DOHH2 (cell line): ENCODE measurements around the gene PARP15.

Experiments
- H3F3A ChIP-seq: fragments of 200-600 bp; sonication (generic), shearing (Covaris generic); 2 replicates; pipeline ENCODE4 v1.6.0; 2016; ENCODE audit warnings: antibody characterized with exemption, mild to moderate bottlenecking; ENCODE audit not compliant: control insufficient read depth, insufficient read depth
- H3K27ac ChIP-seq: fragments of 200-600 bp; sonication (generic); 2 replicates; pipeline ENCODE4 v1.5.1; 2014; ENCODE audit warnings: low read depth, mild to moderate bottlenecking, low read length, moderate library complexity
- H3K27me3 ChIP-seq: fragments of 200-600 bp; sonication (generic); 2 replicates; pipeline ENCODE4 v1.6.1; 2014; ENCODE audit warnings: mild to moderate bottlenecking, low read length, mixed read lengths; ENCODE audit not compliant: control insufficient read depth
- H3K36me3 ChIP-seq: fragments of 200-600 bp; sonication (generic); 2 replicates; pipeline ENCODE4 v1.6.1; 2014; ENCODE audit warnings: mild to moderate bottlenecking, low read length, moderate library complexity, mixed read lengths; ENCODE audit not compliant: control insufficient read depth
- H3K4me1 ChIP-seq: fragments of 200-600 bp; sonication (generic); 2 replicates; pipeline ENCODE4 v1.6.1; 2014; ENCODE audit warnings: mild to moderate bottlenecking, low read length, mixed read lengths; ENCODE audit not compliant: control insufficient read depth
- H3K4me2 ChIP-seq: fragments of 200-600 bp; sonication (generic); 2 replicates; pipeline ENCODE4 v1.6.0; 2014; ENCODE audit warnings: mild to moderate bottlenecking, low read length, moderate library complexity
- H3K4me3 ChIP-seq: fragments of 200-600 bp; sonication (generic); 2 replicates; pipeline ENCODE4 v1.5.1; 2014; ENCODE audit warnings: mild to moderate bottlenecking, low read length, mixed read lengths
- H3K79me2 ChIP-seq: fragments of 200-600 bp; sonication (generic); 2 replicates; pipeline ENCODE4 v1.6.1; 2014; ENCODE audit warnings: mild to moderate bottlenecking, low read length, mixed read lengths; ENCODE audit not compliant: control insufficient read depth
- H3K9me2 ChIP-seq: fragments of 200-600 bp; sonication (generic); replicated peaks from 2 replicates; pipeline ENCODE4 v1.6.1; 2014; ENCODE audit warnings: mild to moderate bottlenecking, low read length, mixed read lengths; ENCODE audit not compliant: control insufficient read depth
- H3K9me3 ChIP-seq: fragments of 200-600 bp; sonication (generic); 2 replicates; pipeline ENCODE4 v1.6.1; 2014; ENCODE audit warnings: antibody characterized with exemption, low read length, mixed read lengths; ENCODE audit not compliant: control insufficient read depth, insufficient read depth
- H4K20me1 ChIP-seq: fragments of 200-600 bp; sonication (generic); 2 replicates; pipeline ENCODE4 v1.6.0; 2014; ENCODE audit warnings: low read depth, mild to moderate bottlenecking, antibody characterized with exemption, low read length, moderate library complexity; ENCODE audit not compliant: control insufficient read depth, insufficient read depth
- EZH2phosphoT487 ChIP-seq: fragments of 200-600 bp; sonication (generic); IDR thresholded peaks from 2 replicates; pipeline ENCODE4 v1.6.1; 2017; ENCODE audit warnings: borderline replicate concordance, mild to moderate bottlenecking, antibody characterized with exemption, low read length, moderate library complexity, mixed read lengths
- TF ChIP-seq, protein P1 (sequence below): fragments of 200-600 bp; sonication (generic); IDR thresholded peaks from one replicate; pipeline ENCODE4 v1.5.1; 2014; ENCODE audit warnings: antibody characterized with exemption, mild to moderate bottlenecking, low read depth, low read length; ENCODE audit not compliant: poor library complexity, severe bottlenecking

The PARP15 gene

DNA sequence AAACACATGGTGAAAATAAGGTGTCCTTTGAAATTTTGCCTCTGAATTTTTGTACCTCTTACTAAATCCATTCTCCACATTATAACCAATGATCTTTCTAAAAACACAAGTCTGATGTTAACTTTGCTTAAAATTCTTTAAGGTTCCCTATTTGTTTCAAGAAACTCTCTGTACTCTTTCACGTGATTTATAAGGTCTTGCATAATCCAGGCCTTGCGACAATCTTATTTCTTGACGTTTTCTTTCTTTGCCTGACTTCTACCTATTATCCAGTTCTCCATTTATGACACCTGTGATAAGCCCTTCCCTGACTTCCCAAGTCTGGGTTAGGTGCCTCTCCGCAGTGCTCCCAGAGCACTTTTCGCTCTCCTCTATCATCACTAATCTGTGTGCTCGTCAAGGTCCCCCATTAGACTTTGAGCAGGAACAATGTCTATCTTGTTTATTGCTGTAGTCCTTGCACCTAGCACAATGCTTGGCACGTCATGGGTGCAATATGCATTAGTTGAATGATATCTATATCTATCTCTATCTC lies 38.4 kb upstream of the PARP15 start:
- Histone ChIP-seq H3K9me3 (no peaks in the 10 kb centered on the region), H3K27ac (no peak overlapping the region), H3K9me2 (no peaks in the 10 kb centered on the region), H3K36me3 (no peaks in the 10 kb centered on the region), H3K79me2 (no peaks in the 10 kb centered on the region), H3F3A (no peaks in the 10 kb centered on the region), H3K4me1 (no peaks in the 10 kb centered on the region), H4K20me1 (no peaks in the 10 kb centered on the region), H3K4me3 (no peak overlapping the region), H3K27me3 (0 out of 2 replicates have a peak, but pooled peaks cover 3% of the 10 kb centered on the region), H3K4me2 (no peak overlapping the region)
- TF ChIP-seq EZH2phosphoT487, result no peak
- TF ChIP-seq, protein P1, sequence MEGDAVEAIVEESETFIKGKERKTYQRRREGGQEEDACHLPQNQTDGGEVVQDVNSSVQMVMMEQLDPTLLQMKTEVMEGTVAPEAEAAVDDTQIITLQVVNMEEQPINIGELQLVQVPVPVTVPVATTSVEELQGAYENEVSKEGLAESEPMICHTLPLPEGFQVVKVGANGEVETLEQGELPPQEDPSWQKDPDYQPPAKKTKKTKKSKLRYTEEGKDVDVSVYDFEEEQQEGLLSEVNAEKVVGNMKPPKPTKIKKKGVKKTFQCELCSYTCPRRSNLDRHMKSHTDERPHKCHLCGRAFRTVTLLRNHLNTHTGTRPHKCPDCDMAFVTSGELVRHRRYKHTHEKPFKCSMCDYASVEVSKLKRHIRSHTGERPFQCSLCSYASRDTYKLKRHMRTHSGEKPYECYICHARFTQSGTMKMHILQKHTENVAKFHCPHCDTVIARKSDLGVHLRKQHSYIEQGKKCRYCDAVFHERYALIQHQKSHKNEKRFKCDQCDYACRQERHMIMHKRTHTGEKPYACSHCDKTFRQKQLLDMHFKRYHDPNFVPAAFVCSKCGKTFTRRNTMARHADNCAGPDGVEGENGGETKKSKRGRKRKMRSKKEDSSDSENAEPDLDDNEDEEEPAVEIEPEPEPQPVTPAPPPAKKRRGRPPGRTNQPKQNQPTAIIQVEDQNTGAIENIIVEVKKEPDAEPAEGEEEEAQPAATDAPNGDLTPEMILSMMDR, result no peak

DNA sequence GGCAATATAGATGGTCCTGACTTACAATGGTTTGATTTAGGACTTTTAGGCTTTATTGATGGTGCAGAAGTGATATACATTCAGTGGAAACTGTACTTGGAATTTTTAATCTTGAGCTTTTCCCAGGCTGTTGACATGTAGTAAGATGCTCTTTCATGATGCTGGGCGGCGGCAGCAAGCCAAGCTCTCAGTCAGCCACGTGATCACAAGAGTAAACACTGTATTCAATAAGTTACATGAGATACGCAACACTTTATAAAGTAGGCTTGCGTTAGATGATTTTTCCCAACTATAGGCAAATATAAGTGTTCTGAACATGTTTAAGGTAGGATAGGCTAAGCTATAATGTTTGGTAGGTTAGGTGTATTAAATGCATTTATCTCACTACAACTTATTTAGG lies 31.3 kb upstream of the PARP15 start:
- no peak overlapping the region for H3K4me3 ChIP-seq
- H3F3A ChIP-seq, result no peaks in the 10 kb centered on the region
- H3K4me1 ChIP-seq, result no peaks in the 10 kb centered on the region
- H3K9me3 ChIP-seq, result no peaks in the 10 kb centered on the region
- H3K27me3 ChIP-seq, result no peaks in the 10 kb centered on the region
- TF ChIP-seq, protein P1, result no peak
- TF ChIP-seq EZH2phosphoT487, result no peak
- H3K9me2 ChIP-seq, result no peaks in the 10 kb centered on the region
- H3K27ac ChIP-seq, result no peak overlapping the region
- no peak overlapping the region for H3K4me2 ChIP-seq
- H3K79me2 ChIP-seq, result no peaks in the 10 kb centered on the region
- H4K20me1 ChIP-seq, result no peaks in the 10 kb centered on the region
- H3K36me3 ChIP-seq, result no peaks in the 10 kb centered on the region

DNA sequence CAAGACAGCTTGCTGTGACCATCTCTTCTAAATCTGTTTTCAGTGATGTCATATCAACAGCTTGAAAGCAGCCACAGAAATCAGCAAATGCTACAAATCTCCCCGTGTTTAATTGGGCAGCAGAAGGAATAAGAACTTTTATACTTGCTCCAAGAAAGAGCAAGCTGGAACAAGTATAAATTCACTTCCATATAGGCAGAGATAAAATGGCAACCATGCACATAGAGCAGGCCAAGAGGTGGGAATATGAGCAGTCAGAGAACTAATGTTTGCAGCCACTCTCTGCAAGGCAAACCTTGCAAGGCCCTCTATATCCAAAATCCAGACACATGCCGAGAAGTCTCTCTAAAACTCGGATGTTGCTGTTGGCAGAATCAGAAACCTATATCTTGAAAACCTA lies 29.4 kb upstream of the PARP15 start:
- Histone ChIP-seq H4K20me1 (no peaks in the 10 kb centered on the region), H3K4me3 (no peak overlapping the region), H3K36me3 (no peaks in the 10 kb centered on the region), H3K27me3 (no peaks in the 10 kb centered on the region), H3F3A (no peaks in the 10 kb centered on the region), H3K9me2 (no peaks in the 10 kb centered on the region), H3K4me1 (no peaks in the 10 kb centered on the region), H3K27ac (no peak overlapping the region), H3K9me3 (no peaks in the 10 kb centered on the region), H3K4me2 (no peak overlapping the region), H3K79me2 (no peaks in the 10 kb centered on the region)
- TF ChIP-seq, protein P1, result no peak
- TF ChIP-seq EZH2phosphoT487, result no peak
